Upper lobe of left lung (tissue), 6 donors: Measurements from ENCODE around the gene MAEL. TPM values are rescaled to one million over a fixed set of nuclear protein-coding genes. Genes with fewer than 3 reads are reported as not detected.

Experiments
- ATAC-seq, 2 donors: fragments of 200-7000 bp; cut with Tn5 transposase; one replicate each; pipeline ENCODE4 v1.9.1; 2022; ENCODE audit warnings: mild to moderate bottlenecking in 2 of 2, moderate library complexity in 2 of 2; ENCODE audit not compliant: low FRiP score in 2 of 2
- DNase-seq, 2 donors: peaks; one replicate each; pipeline ENCODE4 v3.0.0-alpha.2; 2019 to 2020
- H3K27ac ChIP-seq, 4 donors: fragments of 200-600 bp; sonication (generic); one replicate each; pipeline ENCODE4 v1.5.1; 2016 to 2019
- H3K27me3 ChIP-seq, 4 donors: fragments of 200-600 bp; sonication (generic); one replicate each; pipeline ENCODE4 v1.5.1; 2017 to 2019
- H3K36me3 ChIP-seq, 4 donors: fragments of 200-600 bp; sonication (generic); one replicate each; pipeline ENCODE4 v1.5.1; 2016 to 2019
- H3K4me1 ChIP-seq, 4 donors: fragments of 200-600 bp; sonication (generic); one replicate each; pipeline ENCODE4 v1.5.1; 2018 to 2019
- H3K4me3 ChIP-seq, 4 donors: fragments of 200-600 bp; sonication (generic); one replicate each; pipeline ENCODE4 v1.5.1; 2017 to 2019; ENCODE audit warnings: mild to moderate bottlenecking in 2 of 4, moderate library complexity in 1 of 4
- H3K9me3 ChIP-seq, 4 donors: fragments of 200-600 bp; sonication (generic); one replicate each; pipeline ENCODE4 v1.5.1; 2018 to 2019
- CTCF ChIP-seq, 6 experiments: fragments of 450-650 bp in 4 of 6; fragments of 200-600 bp in 2 of 6; sonication (generic) in 2 of 6; IDR thresholded peaks; one replicate each; pipeline ENCODE4 v1.5.1; 2016 to 2019; ENCODE audit warnings: antibody characterized with exemption in 6 of 6
- EP300 ChIP-seq, 4 donors: sonication (generic); formaldehyde crosslinking; IDR thresholded peaks; one replicate each; pipeline ENCODE4 v1.5.1; 2017; ENCODE audit warnings: antibody characterized with exemption in 4 of 4, control low read depth in 2 of 4
- POLR2A ChIP-seq, 4 donors: fragments of 450-650 bp; IDR thresholded peaks; one replicate each; pipeline ENCODE4 v1.5.1; 2016 to 2017; ENCODE audit warnings: antibody characterized with exemption in 4 of 4, mild to moderate bottlenecking in 2 of 4
- POLR2AphosphoS5 ChIP-seq, 2 donors: sonication (generic); formaldehyde crosslinking; IDR thresholded peaks; one replicate each; pipeline ENCODE4 v1.5.1; 2017; ENCODE audit warnings: antibody characterized with exemption in 2 of 2
- WGBS, 2 donors: methylation state at CpG; one replicate each; pipeline ENCODE4 v1.1.5; 2017 to 2018; 5-methylcytosine and 5-hydroxymethylcytosine counted together
- total RNA-seq, 6 donors: library from RNA; depleted of rRNA in 4 of 6; stranded (reverse); fragments of >200 nt in 4 of 6; gene quantifications; one replicate each; pipeline versions ENCODE4 v1.1.0 to v1.2.1, GENCODE V29; 2016 to 2021
- donor health status: DM: no; HTN: no; CAD: no; lungs with moderate emphysema.
- donor health status: DM: no; HTN: yes; CAD: no; lungs with severe emphysema.

MAEL gene
- total RNA-seq, 6 donors from 2014 or later: not detected

GRCh38 chr1:167060141-167061072, 71.3 kb downstream of the MAEL start:
- no peaks in the 10 kb centered on the region for H3K9me3 ChIP-seq
- no peak overlapping the region for H3K27ac ChIP-seq
- H3K27me3 ChIP-seq: no peaks in the 10 kb centered on the region
- H3K36me3 ChIP-seq: no peaks in the 10 kb centered on the region
- peaks cover 3 to 9% (median 5%) of the 10 kb centered on the region in 4 donors for H3K4me1 ChIP-seq
- 76 to 79% methylated on average over 10 of the region's 10 CpGs for WGBS, 2 donors
- TF ChIP-seq CTCF (IDR thresholded peaks at IDR 0.05) (no peak), POLR2AphosphoS5 (IDR thresholded peaks at IDR 0.05) (no peak), POLR2A (IDR thresholded peaks at IDR 0.05) (no peak), EP300 (IDR thresholded peaks at IDR 0.05) (no peak)
- ATAC-seq (no peak), DNase-seq (no peak)
- H3K4me3 ChIP-seq: no peak overlapping the region

- H3K9me3 ChIP-seq: no peaks in the 10 kb centered on the region
- H3K27ac ChIP-seq: no peak overlapping the region
- TF ChIP-seq POLR2A (IDR thresholded peaks at IDR 0.05): no peak
- TF ChIP-seq CTCF (IDR thresholded peaks at IDR 0.05): no peak
- no peak for TF ChIP-seq POLR2AphosphoS5 (IDR thresholded peaks at IDR 0.05)
- TF ChIP-seq EP300 (IDR thresholded peaks at IDR 0.05): no peak
- H3K36me3 ChIP-seq: no peaks in the 10 kb centered on the region
- DNase-seq (no peak), ATAC-seq (no peak)
- H3K4me3 ChIP-seq: no peak overlapping the region
- no peaks in the 10 kb centered on the region for H3K27me3 ChIP-seq
- H3K4me1 ChIP-seq: peaks cover 3 to 9% (median 5%) of the 10 kb centered on the region in 4 donors
- WGBS, 2 donors: 78 to 89% methylated on average over 3 of the region's 3 CpGs
These were observed 72.0 kb downstream of the MAEL start for GRCh38 chr1:167061073-167061464.

- ATAC-seq: no peak
- WGBS, 2 donors: 79 to 82% methylated on average over 9 of the region's 9 CpGs
- TF ChIP-seq CTCF (IDR thresholded peaks at IDR 0.05) (no peak), EP300 (IDR thresholded peaks at IDR 0.05) (no peak), POLR2A (IDR thresholded peaks at IDR 0.05) (no peak)
These were observed 75.5 kb downstream of the MAEL start for GRCh38 chr1:167064621-167065020.

GRCh38 chr1:167065471-167065870, 76.4 kb downstream of the MAEL start:
- DNase-seq (no peak), ATAC-seq (no peak)
- Histone ChIP-seq H3K4me3 (no peak overlapping the region), H3K9me3 (no peaks in the 10 kb centered on the region), H3K27ac (no peak overlapping the region), H3K36me3 (no peaks in the 10 kb centered on the region), H3K4me1 (peaks cover 4 to 7% (median 5%) of the 10 kb centered on the region in 4 donors), H3K27me3 (no peaks in the 10 kb centered on the region)
- WGBS, 2 donors: 88 to 93% methylated on average over 6 to 8 of the region's 8 CpGs
- TF ChIP-seq EP300 (IDR thresholded peaks at IDR 0.05) (no peak), POLR2A (IDR thresholded peaks at IDR 0.05) (no peak), POLR2AphosphoS5 (IDR thresholded peaks at IDR 0.05) (no peak), CTCF (IDR thresholded peaks at IDR 0.05) (no peak)

More at GRCh38 chr1:167064621-167065020, 75.5 kb downstream of the MAEL start:
- peaks cover 4 to 7% (median 5%) of the 10 kb centered on the region in 4 donors for H3K4me1 ChIP-seq
- no peak overlapping the region for H3K4me3 ChIP-seq
- no peak overlapping the region for H3K27ac ChIP-seq
- no peaks in the 10 kb centered on the region for H3K27me3 ChIP-seq
- H3K36me3 ChIP-seq: no peaks in the 10 kb centered on the region
- no peaks in the 10 kb centered on the region for H3K9me3 ChIP-seq
- DNase-seq: no peak
